ENCODE data around the gene ST8SIA4.

The ST8SIA4 gene

GRCh38 chr5:100855937-100856430 lies 47.1 kb downstream of the ST8SIA4 start:
- peaks cover 56% of the 10 kb centered on the region for H3K79me2 ChIP-seq (ENCODE audit: low read length)
- no peaks in the 10 kb centered on the region for H3K9me2 ChIP-seq (replicated peaks; ENCODE audit: insufficient read depth, low read length)
- no peaks in the 10 kb centered on the region for H3K27me3 ChIP-seq (replicated peaks; ENCODE audit: insufficient read depth, low read length)
- no peak overlapping the region for H3K4me3 ChIP-seq (ENCODE audit: low read length)
- no peak overlapping the region for H3K9ac ChIP-seq (ENCODE audit: low read length)
- no peak overlapping the region for H3K27ac ChIP-seq (ENCODE audit: low read length)
- H3K4me1 ChIP-seq (ENCODE audit: low read length) = peaks cover 56% of the 10 kb centered on the region
- peaks cover 32% of the 10 kb centered on the region for H3F3A ChIP-seq (ENCODE audit: insufficient read depth, low read length)
- H3K36me3 ChIP-seq (replicated peaks; ENCODE audit: insufficient read depth, low read length) = 0 out of 2 replicates have a peak, but pooled peaks cover 12% of the 10 kb centered on the region
- no peaks in the 10 kb centered on the region for H4K20me1 ChIP-seq (ENCODE audit: insufficient read depth, low read length)
- TF ChIP-seq EZH2 (optimal IDR thresholded peaks at IDR 0.05; ENCODE audit: low read depth, low read length) (no peak), CTCF (IDR thresholded peaks at IDR 0.05; ENCODE audit: low read length) (no peak), EZH2phosphoT487 (IDR thresholded peaks at IDR 0.05; ENCODE audit: low read length) (no peak)
- H3K9me3 ChIP-seq (replicated peaks; ENCODE audit: insufficient read depth, low read length) = no peaks in the 10 kb centered on the region
- no peak overlapping the region for H2AFZ ChIP-seq (ENCODE audit: low read length)
- H3K4me2 ChIP-seq (ENCODE audit: low read depth, low read length) = peak overlapping the region; percentile 49
- no peak for DNase-seq

GRCh38 chr5:100855295-100855694 lies 47.8 kb downstream of the ST8SIA4 start:
- H3K9me3 ChIP-seq (replicated peaks; ENCODE audit: insufficient read depth, low read length) = no peaks in the 10 kb centered on the region
- H3K9ac ChIP-seq (ENCODE audit: low read length) = no peak overlapping the region
- peak overlapping the region; percentile 84; the same call in 1 of the 2 replicates for H3K27ac ChIP-seq (ENCODE audit: low read length)
- H2AFZ ChIP-seq (ENCODE audit: low read length) = no peak overlapping the region
- H3K9me2 ChIP-seq (replicated peaks; ENCODE audit: insufficient read depth, low read length) = no peaks in the 10 kb centered on the region
- H3K79me2 ChIP-seq (ENCODE audit: low read length) = peaks cover 53% of the 10 kb centered on the region
- no peak for TF ChIP-seq EZH2phosphoT487 (IDR thresholded peaks at IDR 0.05; ENCODE audit: low read length)
- no peak for TF ChIP-seq CTCF (IDR thresholded peaks at IDR 0.05; ENCODE audit: low read length)
- TF ChIP-seq EZH2 (optimal IDR thresholded peaks at IDR 0.05; ENCODE audit: low read depth, low read length) = no peak
- DNase-seq = no peak
- no peaks in the 10 kb centered on the region for H3K27me3 ChIP-seq (replicated peaks; ENCODE audit: insufficient read depth, low read length)
- no peaks in the 10 kb centered on the region for H4K20me1 ChIP-seq (ENCODE audit: insufficient read depth, low read length)
- peak overlapping the region; percentile 34; the same call in 1 of the 2 replicates for H3K4me2 ChIP-seq (ENCODE audit: low read depth, low read length)
- H3K4me1 ChIP-seq (ENCODE audit: low read length) = peaks cover 49% of the 10 kb centered on the region
- peaks cover 32% of the 10 kb centered on the region for H3F3A ChIP-seq (ENCODE audit: insufficient read depth, low read length)
- H3K36me3 ChIP-seq (replicated peaks; ENCODE audit: insufficient read depth, low read length) = 0 out of 2 replicates have a peak, but pooled peaks cover 12% of the 10 kb centered on the region
- no peak overlapping the region for H3K4me3 ChIP-seq (ENCODE audit: low read length)

- Histone ChIP-seq H3K4me1 (ENCODE audit: low read length) (peaks cover 46% of the 10 kb centered on the region), H3K4me3 (ENCODE audit: low read length) (no peak overlapping the region), H3K79me2 (ENCODE audit: low read length) (peaks cover 49% of the 10 kb centered on the region)
Measured at GRCh38 chr5:100854591-100854990, 48.5 kb downstream of the ST8SIA4 start.

More at GRCh38 chr5:100854591-100854990, 48.5 kb downstream of the ST8SIA4 start:
- H4K20me1 ChIP-seq (ENCODE audit: insufficient read depth, low read length) = no peaks in the 10 kb centered on the region
- DNase-seq = no peak
- H3K27me3 ChIP-seq (replicated peaks; ENCODE audit: insufficient read depth, low read length) = no peaks in the 10 kb centered on the region
- 0 out of 2 replicates have a peak, but pooled peaks cover 12% of the 10 kb centered on the region for H3K36me3 ChIP-seq (replicated peaks; ENCODE audit: insufficient read depth, low read length)
- H3K9ac ChIP-seq (ENCODE audit: low read length) = no peak overlapping the region
- no peaks in the 10 kb centered on the region for H3K9me2 ChIP-seq (replicated peaks; ENCODE audit: insufficient read depth, low read length)
- peaks cover 32% of the 10 kb centered on the region for H3F3A ChIP-seq (ENCODE audit: insufficient read depth, low read length)
- no peaks in the 10 kb centered on the region for H3K9me3 ChIP-seq (replicated peaks; ENCODE audit: insufficient read depth, low read length)
- no peak for TF ChIP-seq EZH2phosphoT487 (IDR thresholded peaks at IDR 0.05; ENCODE audit: low read length)
- no peak for TF ChIP-seq CTCF (IDR thresholded peaks at IDR 0.05; ENCODE audit: low read length)
- no peak for TF ChIP-seq EZH2 (optimal IDR thresholded peaks at IDR 0.05; ENCODE audit: low read depth, low read length)
- H2AFZ ChIP-seq (ENCODE audit: low read length) = no peak overlapping the region
- H3K4me2 ChIP-seq (ENCODE audit: low read depth, low read length) = peak overlapping the region; percentile 34
- peak overlapping the region; percentile 84; the same call in 1 of the 2 replicates for H3K27ac ChIP-seq (ENCODE audit: low read length)
